Epithelial cell of alveolus of lung (primary cell): Measurements from ENCODE around the gene PTGFR. TPM values are rescaled to one million over a fixed set of nuclear protein-coding genes. Genes with fewer than 3 reads are reported as not detected.

ENCODE experiments used
- total RNA-seq: library from RNA; depleted of rRNA; stranded (reverse); fragments of >200 nt; gene quantifications from 2 replicates; pipeline ENCODE4 v1.2.1, GENCODE V29; 2015

The PTGFR gene, protein sequence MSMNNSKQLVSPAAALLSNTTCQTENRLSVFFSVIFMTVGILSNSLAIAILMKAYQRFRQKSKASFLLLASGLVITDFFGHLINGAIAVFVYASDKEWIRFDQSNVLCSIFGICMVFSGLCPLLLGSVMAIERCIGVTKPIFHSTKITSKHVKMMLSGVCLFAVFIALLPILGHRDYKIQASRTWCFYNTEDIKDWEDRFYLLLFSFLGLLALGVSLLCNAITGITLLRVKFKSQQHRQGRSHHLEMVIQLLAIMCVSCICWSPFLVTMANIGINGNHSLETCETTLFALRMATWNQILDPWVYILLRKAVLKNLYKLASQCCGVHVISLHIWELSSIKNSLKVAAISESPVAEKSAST
- total RNA-seq, result 0.78 and 2.6 TPM in 2 replicates

DNA sequence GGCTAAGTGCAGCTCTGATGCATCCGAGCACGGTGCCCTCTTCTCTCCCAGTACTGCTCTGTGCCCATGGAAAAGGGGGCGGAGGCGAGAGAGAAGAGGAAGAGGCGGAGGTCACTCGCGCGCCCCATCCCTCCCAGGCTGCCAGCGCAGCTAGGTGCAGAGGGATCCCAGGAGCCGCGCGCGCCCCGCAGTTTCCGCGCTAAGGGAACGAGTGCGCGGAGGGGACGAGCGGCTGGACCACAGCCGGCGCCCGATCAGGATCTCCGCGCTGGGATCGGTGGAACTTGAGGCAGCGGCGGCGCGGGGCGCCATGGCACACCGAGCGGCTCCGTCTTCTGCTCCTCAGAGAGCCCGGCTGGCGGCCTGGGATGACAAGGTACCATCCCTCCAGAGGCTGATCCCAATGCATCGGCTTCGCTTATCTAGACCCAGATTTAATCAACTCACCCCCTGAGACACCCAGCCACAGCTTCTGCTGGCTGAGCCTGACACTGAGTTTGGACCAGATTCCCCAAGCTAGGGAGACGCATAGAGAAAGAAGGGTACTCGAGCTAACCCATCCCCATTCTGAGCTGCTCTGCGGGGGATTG, at the start of gene PTGFR:
Gene PTGFR, plus strand, starts transcription at position 114 of the 590 bp plus-strand sequence. CDS start 1,770 bp downstream, outside the sequence.

Other genes starting within 250 kb of the PTGFR start
- gene IFI44L, start 129.5 kb downstream of the PTGFR start, total RNA-seq, result 0.48 and 7.4 TPM in 2 replicates
- gene IFI44, start 158.9 kb downstream of the PTGFR start, total RNA-seq, result 4.0 and 10.5 TPM in 2 replicates